Vagina (tissue), 2 donors: ENCODE measurements around the gene TUBB.

Experiments used
- POLR2A ChIP-seq, 2 donors: fragments of 450-650 bp; IDR thresholded peaks; one replicate each; pipeline ENCODE4 v1.6.1; 2017; ENCODE audit warnings: antibody characterized with exemption in 2 of 2, mild to moderate bottlenecking in 2 of 2, moderate library complexity in 2 of 2
- POLR2AphosphoS5 ChIP-seq, 2 donors: sonication (generic); formaldehyde crosslinking; IDR thresholded peaks; one replicate each; pipeline ENCODE4 v1.9.0; 2017; ENCODE audit warnings: antibody characterized with exemption in 2 of 2, mild to moderate bottlenecking in 2 of 2, low read depth in 1 of 2; ENCODE audit not compliant: insufficient read depth in 1 of 2
- TF ChIP-seq, protein P1 (sequence below), 3 experiments: fragments of 450-650 bp in 2 of 3; fragments of 200-600 bp in 1 of 3; sonication (generic) in 1 of 3; IDR thresholded peaks; one replicate each; pipeline ENCODE4 v1.5.1; 2017 to 2019; ENCODE audit warnings: antibody characterized with exemption in 3 of 3, mild to moderate bottlenecking in 2 of 3, moderate library complexity in 2 of 3

- TF ChIP-seq POLR2AphosphoS5 (IDR thresholded peaks at IDR 0.05; ENCODE audit: insufficient read depth in 1 of 2, low read depth in 1 of 2), result no peak
- TF ChIP-seq, protein P1, sequence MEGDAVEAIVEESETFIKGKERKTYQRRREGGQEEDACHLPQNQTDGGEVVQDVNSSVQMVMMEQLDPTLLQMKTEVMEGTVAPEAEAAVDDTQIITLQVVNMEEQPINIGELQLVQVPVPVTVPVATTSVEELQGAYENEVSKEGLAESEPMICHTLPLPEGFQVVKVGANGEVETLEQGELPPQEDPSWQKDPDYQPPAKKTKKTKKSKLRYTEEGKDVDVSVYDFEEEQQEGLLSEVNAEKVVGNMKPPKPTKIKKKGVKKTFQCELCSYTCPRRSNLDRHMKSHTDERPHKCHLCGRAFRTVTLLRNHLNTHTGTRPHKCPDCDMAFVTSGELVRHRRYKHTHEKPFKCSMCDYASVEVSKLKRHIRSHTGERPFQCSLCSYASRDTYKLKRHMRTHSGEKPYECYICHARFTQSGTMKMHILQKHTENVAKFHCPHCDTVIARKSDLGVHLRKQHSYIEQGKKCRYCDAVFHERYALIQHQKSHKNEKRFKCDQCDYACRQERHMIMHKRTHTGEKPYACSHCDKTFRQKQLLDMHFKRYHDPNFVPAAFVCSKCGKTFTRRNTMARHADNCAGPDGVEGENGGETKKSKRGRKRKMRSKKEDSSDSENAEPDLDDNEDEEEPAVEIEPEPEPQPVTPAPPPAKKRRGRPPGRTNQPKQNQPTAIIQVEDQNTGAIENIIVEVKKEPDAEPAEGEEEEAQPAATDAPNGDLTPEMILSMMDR (IDR thresholded peaks at IDR 0.05), result no peak
- no peak for TF ChIP-seq POLR2A (IDR thresholded peaks at IDR 0.05)
These were observed 20.4 kb downstream of the TUBB start for GRCh38 chr6:30740540-30740870.
